Thoracic aorta (tissue), 2 donors: ENCODE results near the gene BMP6. TPM values are rescaled to one million over a fixed set of nuclear protein-coding genes. Genes with fewer than 3 reads are reported as not detected.

Source experiments
- ATAC-seq: fragments of 150-250 bp; one replicate; pipeline ENCODE4 v1.8.0; 2017; ENCODE audit warnings: low read depth; ENCODE audit not compliant: insufficient number of reproducible peaks, low FRiP score
- DNase-seq: peaks from one replicate; pipeline ENCODE4 v3.0.0-alpha.2; 2020; ENCODE audit warnings: low spot score
- H3K27ac ChIP-seq, 2 donors: fragments of 200-600 bp; sonication (generic); 1 replicate in 1 of 2; 2 replicates in 1 of 2; pipeline ENCODE4 v1.5.1; 2016; ENCODE audit warnings: mild to moderate bottlenecking in 2 of 2, moderate library complexity in 2 of 2
- H3K27me3 ChIP-seq: fragments of 200-600 bp; sonication (generic); replicated peaks from 2 replicates; pipeline ENCODE4 v1.6.0; 2016; ENCODE audit warnings: mild to moderate bottlenecking; ENCODE audit not compliant: insufficient read depth
- H3K36me3 ChIP-seq: fragments of 200-600 bp; sonication (generic); one replicate; pipeline ENCODE4 v1.5.1; 2016
- H3K4me1 ChIP-seq, 2 donors: fragments of 200-600 bp; sonication (generic); 1 replicate in 1 of 2; 2 replicates in 1 of 2; pipeline versions ENCODE4 v1.5.1 to v1.6.0; 2016; ENCODE audit warnings: low read depth in 2 of 2, mild to moderate bottlenecking in 1 of 2; ENCODE audit not compliant: control insufficient read depth in 1 of 2
- H3K4me3 ChIP-seq: fragments of 200-600 bp; sonication (generic); 2 replicates; pipeline ENCODE4 v1.5.1; 2016; ENCODE audit warnings: mild to moderate bottlenecking
- H3K9me3 ChIP-seq: fragments of 200-600 bp; sonication (generic); 2 replicates; pipeline ENCODE4 v1.5.1; 2016
- total RNA-seq, 2 donors: library from RNA; depleted of rRNA; stranded (reverse); fragments of >200 nt; gene quantifications; one replicate each; pipeline versions ENCODE4 v1.1.0 to v1.2.3, GENCODE V29; 2016
- TF ChIP-seq, protein P1 (sequence below): fragments of 200-600 bp; sonication (generic); IDR thresholded peaks from one replicate; pipeline ENCODE4 v1.5.1; 2019; ENCODE audit warnings: antibody characterized with exemption

Gene BMP6
- total RNA-seq, 2 donors from 2014 or later, result 4.7 TPM

DNA sequence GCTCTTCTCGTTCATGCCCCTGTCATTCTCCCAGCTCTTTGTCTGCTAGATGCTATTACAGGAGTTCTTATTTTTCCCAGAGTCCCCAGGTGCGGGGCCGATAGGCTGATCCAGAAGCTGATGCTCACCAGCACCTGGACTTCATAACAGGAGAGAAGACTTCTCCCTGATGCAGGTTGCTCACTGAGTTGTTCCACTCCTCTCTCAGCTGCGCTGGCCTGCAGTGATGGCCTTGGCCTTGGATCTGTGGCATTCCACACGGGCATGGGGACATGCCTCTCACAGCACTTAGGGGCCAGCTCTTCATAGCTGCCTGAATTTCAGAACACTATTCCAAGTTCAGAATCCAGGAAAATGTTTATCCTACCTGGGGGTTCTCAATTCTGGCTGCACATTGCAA is 191.8 kb downstream of the BMP6 start:
- Histone ChIP-seq H3K9me3 (no peaks in the 10 kb centered on the region), H3K36me3 (no peaks in the 10 kb centered on the region), H3K4me1 (no peaks in the 10 kb centered on the region), H3K4me3 (no peak overlapping the region), H3K27me3 (no peaks in the 10 kb centered on the region), H3K27ac (no peak overlapping the region)
- ATAC-seq (no peak), DNase-seq (no peak)
- TF ChIP-seq, protein P1, sequence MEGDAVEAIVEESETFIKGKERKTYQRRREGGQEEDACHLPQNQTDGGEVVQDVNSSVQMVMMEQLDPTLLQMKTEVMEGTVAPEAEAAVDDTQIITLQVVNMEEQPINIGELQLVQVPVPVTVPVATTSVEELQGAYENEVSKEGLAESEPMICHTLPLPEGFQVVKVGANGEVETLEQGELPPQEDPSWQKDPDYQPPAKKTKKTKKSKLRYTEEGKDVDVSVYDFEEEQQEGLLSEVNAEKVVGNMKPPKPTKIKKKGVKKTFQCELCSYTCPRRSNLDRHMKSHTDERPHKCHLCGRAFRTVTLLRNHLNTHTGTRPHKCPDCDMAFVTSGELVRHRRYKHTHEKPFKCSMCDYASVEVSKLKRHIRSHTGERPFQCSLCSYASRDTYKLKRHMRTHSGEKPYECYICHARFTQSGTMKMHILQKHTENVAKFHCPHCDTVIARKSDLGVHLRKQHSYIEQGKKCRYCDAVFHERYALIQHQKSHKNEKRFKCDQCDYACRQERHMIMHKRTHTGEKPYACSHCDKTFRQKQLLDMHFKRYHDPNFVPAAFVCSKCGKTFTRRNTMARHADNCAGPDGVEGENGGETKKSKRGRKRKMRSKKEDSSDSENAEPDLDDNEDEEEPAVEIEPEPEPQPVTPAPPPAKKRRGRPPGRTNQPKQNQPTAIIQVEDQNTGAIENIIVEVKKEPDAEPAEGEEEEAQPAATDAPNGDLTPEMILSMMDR, result no peak

DNA sequence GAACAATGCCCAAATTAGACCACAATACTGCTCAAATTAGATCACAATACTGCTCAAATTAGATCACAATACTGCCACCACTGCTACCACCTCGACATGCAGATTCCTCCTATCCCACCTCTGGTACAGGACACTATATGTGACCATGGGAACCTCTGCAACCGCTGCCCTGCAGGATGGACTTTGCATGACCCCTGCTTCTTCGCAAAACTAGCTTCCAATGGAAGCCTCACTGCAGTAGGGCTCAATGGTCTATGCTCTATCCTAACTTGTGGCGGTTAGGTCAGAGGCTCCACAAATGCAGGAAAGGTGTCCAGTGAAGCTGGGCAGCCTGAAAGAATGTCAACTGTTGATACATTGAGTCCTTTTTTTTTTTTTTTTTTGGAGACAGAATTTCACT is 192.5 kb downstream of the BMP6 start:
- Histone ChIP-seq H3K27me3 (no peaks in the 10 kb centered on the region), H3K9me3 (no peaks in the 10 kb centered on the region), H3K4me3 (no peak overlapping the region), H3K27ac (no peak overlapping the region), H3K36me3 (no peaks in the 10 kb centered on the region), H3K4me1 (no peaks in the 10 kb centered on the region)
- no peak for ATAC-seq
- no peak for DNase-seq
- TF ChIP-seq, protein P1, result no peak

GRCh38 chr6:7919871-7920270 is 194.0 kb downstream of the BMP6 start:
- ATAC-seq, result no peak
- no peaks in the 10 kb centered on the region for H3K4me1 ChIP-seq
- H3K9me3 ChIP-seq, result no peaks in the 10 kb centered on the region
- no peak for DNase-seq
- no peak overlapping the region for H3K4me3 ChIP-seq
- H3K27me3 ChIP-seq, result no peaks in the 10 kb centered on the region
- TF ChIP-seq, protein P1, result no peak
- no peak overlapping the region for H3K27ac ChIP-seq
- no peaks in the 10 kb centered on the region for H3K36me3 ChIP-seq

GRCh38 chr6:7920425-7920824 is 194.5 kb downstream of the BMP6 start:
- Histone ChIP-seq H3K36me3 (no peaks in the 10 kb centered on the region), H3K4me1 (no peaks in the 10 kb centered on the region), H3K27me3 (no peaks in the 10 kb centered on the region), H3K9me3 (no peaks in the 10 kb centered on the region), H3K4me3 (no peak overlapping the region), H3K27ac (no peak overlapping the region)
- TF ChIP-seq, protein P1, result no peak
- no peak for ATAC-seq
- no peak for DNase-seq

DNA sequence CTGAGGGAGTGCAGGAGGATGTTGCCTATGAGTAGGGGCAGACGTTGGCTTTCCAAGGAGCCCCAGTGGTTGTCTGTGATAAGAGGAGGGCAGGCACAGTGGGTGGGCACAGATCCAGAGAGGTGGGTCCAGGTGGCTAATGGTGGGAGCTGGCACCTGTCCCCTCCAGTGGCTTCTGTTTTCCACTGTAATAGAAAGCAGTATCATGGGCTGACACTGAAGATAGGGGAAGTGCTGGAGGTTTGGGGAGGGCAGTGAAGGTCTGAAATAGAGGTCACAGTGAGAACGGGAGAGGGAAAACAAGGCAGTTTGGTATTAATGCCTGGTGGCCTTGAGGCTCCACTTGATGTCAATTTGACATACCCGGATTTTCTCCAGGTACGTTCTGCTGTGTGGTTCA is 195.1 kb downstream of the BMP6 start:
- H3K36me3 ChIP-seq, result no peaks in the 10 kb centered on the region
- TF ChIP-seq, protein P1, result no peak
- ATAC-seq, result no peak
- no peak for DNase-seq
- H3K27me3 ChIP-seq, result no peaks in the 10 kb centered on the region
- H3K27ac ChIP-seq, result no peak overlapping the region
- peaks cover 4% of the 10 kb centered on the region for H3K9me3 ChIP-seq
- no peaks in the 10 kb centered on the region for H3K4me1 ChIP-seq
- no peak overlapping the region for H3K4me3 ChIP-seq
